ENCODE measurements around the gene PTRH1. TPM values are rescaled to one million over a fixed set of nuclear protein-coding genes. Genes with fewer than 3 reads are reported as not detected.

PTRH1 gene
- total RNA-seq, 1 experiment from 2014 or later: 15.1 TPM

GRCh38 chr9:127683723-127684122 lies 31.7 kb downstream of the PTRH1 start:
- no peaks in the 10 kb centered on the region for H3K9me3 Mint-ChIP-seq (ENCODE audit: low read depth, unreplicated experiment)
- no peaks in the 10 kb centered on the region for H3K4me1 Mint-ChIP-seq (ENCODE audit: low read depth, unreplicated experiment)
- no peak overlapping the region for H3K4me3 Mint-ChIP-seq (ENCODE audit: low read depth, unreplicated experiment)
- intact Hi-C loops (cut with micrococcal nuclease; ENCODE audit: unreplicated experiment): no loop called here
- DNase-seq: no peak
- CTCF ChIA-PET: interaction anchor here (0.5 kb wide), 1 partner anchor 139 kb away, joined by 7 read pairs; no protein-coding TSS in a partner anchor
- BruUV-seq (replicated peaks): no TSS peak
- H3K27ac Mint-ChIP-seq (ENCODE audit: unreplicated experiment): no peak overlapping the region
- H3K27me3 Mint-ChIP-seq (ENCODE audit: unreplicated experiment): no peaks in the 10 kb centered on the region
- no peak for TF ChIP-seq CTCF (IDR thresholded peaks at IDR 0.05; ENCODE audit: unreplicated experiment)
- no peaks in the 10 kb centered on the region for H3K36me3 Mint-ChIP-seq (ENCODE audit: insufficient read depth, unreplicated experiment)

GRCh38 chr9:127682351-127683136 lies 32.9 kb downstream of the PTRH1 start:
- H3K4me3 Mint-ChIP-seq (ENCODE audit: low read depth, unreplicated experiment): no peak overlapping the region
- no TSS peak for BruUV-seq (replicated peaks)
- H3K9me3 Mint-ChIP-seq (ENCODE audit: low read depth, unreplicated experiment): no peaks in the 10 kb centered on the region
- no peak for DNase-seq
- no peaks in the 10 kb centered on the region for H3K4me1 Mint-ChIP-seq (ENCODE audit: low read depth, unreplicated experiment)
- no peak overlapping the region for H3K27ac Mint-ChIP-seq (ENCODE audit: unreplicated experiment)
- CTCF ChIA-PET: interaction anchor here (0.6 kb wide), 1 partner anchor 10 kb away, joined by 8 read pairs; no protein-coding TSS in a partner anchor
- no peaks in the 10 kb centered on the region for H3K36me3 Mint-ChIP-seq (ENCODE audit: insufficient read depth, unreplicated experiment)
- no peak for TF ChIP-seq CTCF (IDR thresholded peaks at IDR 0.05; ENCODE audit: unreplicated experiment)
- no peaks in the 10 kb centered on the region for H3K27me3 Mint-ChIP-seq (ENCODE audit: unreplicated experiment)
- intact Hi-C loops (cut with micrococcal nuclease; ENCODE audit: unreplicated experiment): no loop called here

- H3K4me3 Mint-ChIP-seq (ENCODE audit: low read depth, unreplicated experiment): no peak overlapping the region
- no peaks in the 10 kb centered on the region for H3K27me3 Mint-ChIP-seq (ENCODE audit: unreplicated experiment)
- no peaks in the 10 kb centered on the region for H3K36me3 Mint-ChIP-seq (ENCODE audit: insufficient read depth, unreplicated experiment)
- H3K4me1 Mint-ChIP-seq (ENCODE audit: low read depth, unreplicated experiment): no peaks in the 10 kb centered on the region
- DNase-seq: no peak
- no TSS peak for BruUV-seq (replicated peaks)
- CTCF ChIA-PET: interaction anchor here (0.6 kb wide), 1 partner anchor 96 kb away, joined by 6 read pairs; no protein-coding TSS in a partner anchor
- H3K9me3 Mint-ChIP-seq (ENCODE audit: low read depth, unreplicated experiment): no peaks in the 10 kb centered on the region
- no peak for TF ChIP-seq CTCF (IDR thresholded peaks at IDR 0.05; ENCODE audit: unreplicated experiment)
- intact Hi-C loops (cut with micrococcal nuclease; ENCODE audit: unreplicated experiment): no loop called here
- H3K27ac Mint-ChIP-seq (ENCODE audit: unreplicated experiment): no peak overlapping the region
Measured at GRCh38 chr9:127680846-127681245, 34.6 kb downstream of the PTRH1 start.

GRCh38 chr9:127680226-127680625 lies 35.2 kb downstream of the PTRH1 start:
- H3K4me1 Mint-ChIP-seq (ENCODE audit: low read depth, unreplicated experiment): no peaks in the 10 kb centered on the region
- CTCF ChIA-PET: interaction anchor here (0.5 to 0.6 kb wide), 2 partner anchors 180 to 389 kb away, joined by 3 read pairs; no protein-coding TSS in a partner anchor
- TF ChIP-seq CTCF (IDR thresholded peaks at IDR 0.05; ENCODE audit: unreplicated experiment): no peak
- H3K36me3 Mint-ChIP-seq (ENCODE audit: insufficient read depth, unreplicated experiment): no peaks in the 10 kb centered on the region
- no peak overlapping the region for H3K27ac Mint-ChIP-seq (ENCODE audit: unreplicated experiment)
- H3K9me3 Mint-ChIP-seq (ENCODE audit: low read depth, unreplicated experiment): no peaks in the 10 kb centered on the region
- H3K4me3 Mint-ChIP-seq (ENCODE audit: low read depth, unreplicated experiment): no peak overlapping the region
- no TSS peak for BruUV-seq (replicated peaks)
- no peaks in the 10 kb centered on the region for H3K27me3 Mint-ChIP-seq (ENCODE audit: unreplicated experiment)
- intact Hi-C loops (cut with micrococcal nuclease; ENCODE audit: unreplicated experiment): no loop called here
- DNase-seq: no peak
